ENCODE data around the gene EYA4. TPM values are rescaled to one million over a fixed set of nuclear protein-coding genes. Genes with fewer than 3 reads are reported as not detected.

EYA4 gene
- total and polyA plus RNA-seq, 2 of the 4 experiments (the other 2 are of a cell fraction), result 5.7 to 11.1 TPM

- no peak overlapping the region for H4K8ac ChIP-seq (ENCODE audit: low read depth in 2 of 2, low read length in 2 of 2)
- no peak overlapping the region for H3K4me2 ChIP-seq (ENCODE audit: low read depth, low read length)
- ChIA-PET POLR2A (ENCODE audit: unreplicated experiment) (no interaction called here), CTCF (interaction anchor here (2.0 kb wide), 1 partner anchor 21 kb away, joined by 7 read pairs; no protein-coding TSS in a partner anchor)
- H2BK20ac ChIP-seq (ENCODE audit: low read depth, low read length), result no peak overlapping the region
- no peak overlapping the region for H3K56ac ChIP-seq (ENCODE audit: extremely low read depth, insufficient read depth, low read length)
- H2AK5ac ChIP-seq (ENCODE audit: low read depth, low read length), result no peak overlapping the region; the same call in 1 of the 2 replicates
- no peak overlapping the region for H2BK120ac ChIP-seq (ENCODE audit: low read depth, low read length)
- H3K27ac ChIP-seq (ENCODE audit: insufficient read depth, low read length), result no peak overlapping the region
- dilution Hi-C loops (cut with HindIII; ENCODE audit: low sequenced_read_pairs, unreplicated experiment) (no loop called here), in situ Hi-C loops (cut with MboI; ENCODE audit: low sequenced_read_pairs) (no loop called here), intact Hi-C loops (cut with micrococcal nuclease) (loop anchor here (5.0 kb wide), 1 partner anchor 97 kb away; the partner anchor contains the start of gene EYA4)
- no peak overlapping the region for H2AFZ ChIP-seq (replicated peaks; ENCODE audit: low read length, poor library complexity)
- H3K4ac ChIP-seq (ENCODE audit: low read depth, low read length), result no peak overlapping the region
- no peaks in the 10 kb centered on the region for H4K20me1 ChIP-seq (ENCODE audit: insufficient read depth, low read length)
- WGBS, 2 experiments (ENCODE audit: extremely low coverage in 2 of 2, insufficient read length in 1 of 2), result 93% methylated on average over 3 of the region's 7 CpGs; no CpG with 5 or more reads in 1 of the 2 experiments
- peak overlapping the region; percentile 75; the same call in 1 of the 2 replicates for H4K5ac ChIP-seq (ENCODE audit: low read depth, low read length)
- no peak overlapping the region for H2AK9ac ChIP-seq (replicated peaks; ENCODE audit: low read depth, low read length, poor library complexity)
- H3K79me1 ChIP-seq (ENCODE audit: low read depth in 1 of 2, low read length in 2 of 2), result peaks cover 9 to 20% of the 10 kb centered on the region in 2 experiments
- no peak overlapping the region for H3K4me3 ChIP-seq (ENCODE audit: insufficient read depth, low read depth, low read length)
- ATAC-seq (ENCODE audit: low read depth) (no peak), DNase-seq (no peak)
- H3K9me1 ChIP-seq (ENCODE audit: insufficient read depth, low read length), result peaks cover 10% of the 10 kb centered on the region
- H3K36me3 ChIP-seq (ENCODE audit: control insufficient read depth, insufficient read depth, low read length), result no peaks in the 10 kb centered on the region
- H3K14ac ChIP-seq (replicated peaks; ENCODE audit: low read depth, low read length), result no peak overlapping the region
- H3K23ac ChIP-seq (ENCODE audit: low read depth, low read length), result no peak overlapping the region
- no peak overlapping the region for H2BK5ac ChIP-seq (ENCODE audit: low read depth, low read length, poor library complexity, severe bottlenecking)
- no TSS peak for BruUV-seq (replicated peaks)
- no peaks in the 10 kb centered on the region for H3K27me3 ChIP-seq (ENCODE audit: control insufficient read depth, insufficient read depth, low read length)
- H3K9ac ChIP-seq (ENCODE audit: low read depth, low read length), result no peak overlapping the region
- 0 out of 2 replicates have a peak overlapping the region, but pooled peaks have one; percentile 39 for H3K18ac ChIP-seq (ENCODE audit: low read depth, low read length)
- peak overlapping the region; percentile 39; the same call in 1 of the 3 replicates for H2BK15ac ChIP-seq (ENCODE audit: low read depth, low read length)
- no peak overlapping the region for H4K91ac ChIP-seq (ENCODE audit: insufficient read depth, low read depth, low read length)
- no peaks in the 10 kb centered on the region for H3K9me3 ChIP-seq (ENCODE audit: control insufficient read depth, insufficient read depth, low read length)
- H3K4me1 ChIP-seq (ENCODE audit: control insufficient read depth, insufficient read depth, low read length), result peaks cover 13% of the 10 kb centered on the region
- TF ChIP-seq USF2 (IDR thresholded peaks at IDR 0.05; ENCODE audit: low read depth, low read length) (no peak), MXI1 (IDR thresholded peaks at IDR 0.05; ENCODE audit: borderline replicate concordance, low read depth, low read length) (no peak), MAFK (IDR thresholded peaks at IDR 0.05; ENCODE audit: low read depth, low read length) (no peak), CHD1 (IDR thresholded peaks at IDR 0.05; ENCODE audit: low read depth, low read length) (no peak), NFE2L2 (IDR thresholded peaks at IDR 0.05; ENCODE audit: low read depth, low read length) (no peak), RFX5 (IDR thresholded peaks at IDR 0.05; ENCODE audit: low read depth, low read length) (no peak), CEBPB (IDR thresholded peaks at IDR 0.05; ENCODE audit: low read depth, low read length) (no peak), SMC3 (IDR thresholded peaks at IDR 0.05; ENCODE audit: low read depth, low read length) (no peak), ELK1 (IDR thresholded peaks at IDR 0.05; ENCODE audit: borderline replicate concordance, low read depth, low read length) (no peak), RAD21 (IDR thresholded peaks at IDR 0.05; ENCODE audit: low read length) (no peak), POLR2A (IDR thresholded peaks at IDR 0.05; ENCODE audit: low read depth, low read length) (no peak), CTCF (conservative IDR thresholded peaks at IDR 0.05; ENCODE audit: low read depth, low read length) (no peak), BHLHE40 (IDR thresholded peaks at IDR 0.05; ENCODE audit: low read depth, low read length) (no peak), RCOR1 (IDR thresholded peaks at IDR 0.05; ENCODE audit: insufficient replicate concordance, low read length) (no peak)
Observed at GRCh38 chr6:133339543-133340384, 98.6 kb downstream of the EYA4 start.

All from IMR-90 (cell line).